Activated effector memory CD4-positive, alpha-beta T cell treated with anti-CD3 and anti-CD28 coated beads, Interleukin-2, amount 50 U/mL, for 16 hours (primary cell): ENCODE results near the gene SAMD13.

Experiments used
- DNase-seq: peaks from one replicate; pipeline ENCODE4 v3.0.0-alpha.2; 2020

The SAMD13 gene

GRCh38 chr1:84374991-84375696 is 73.6 kb downstream of the SAMD13 start:
- no peak for DNase-seq

DNA sequence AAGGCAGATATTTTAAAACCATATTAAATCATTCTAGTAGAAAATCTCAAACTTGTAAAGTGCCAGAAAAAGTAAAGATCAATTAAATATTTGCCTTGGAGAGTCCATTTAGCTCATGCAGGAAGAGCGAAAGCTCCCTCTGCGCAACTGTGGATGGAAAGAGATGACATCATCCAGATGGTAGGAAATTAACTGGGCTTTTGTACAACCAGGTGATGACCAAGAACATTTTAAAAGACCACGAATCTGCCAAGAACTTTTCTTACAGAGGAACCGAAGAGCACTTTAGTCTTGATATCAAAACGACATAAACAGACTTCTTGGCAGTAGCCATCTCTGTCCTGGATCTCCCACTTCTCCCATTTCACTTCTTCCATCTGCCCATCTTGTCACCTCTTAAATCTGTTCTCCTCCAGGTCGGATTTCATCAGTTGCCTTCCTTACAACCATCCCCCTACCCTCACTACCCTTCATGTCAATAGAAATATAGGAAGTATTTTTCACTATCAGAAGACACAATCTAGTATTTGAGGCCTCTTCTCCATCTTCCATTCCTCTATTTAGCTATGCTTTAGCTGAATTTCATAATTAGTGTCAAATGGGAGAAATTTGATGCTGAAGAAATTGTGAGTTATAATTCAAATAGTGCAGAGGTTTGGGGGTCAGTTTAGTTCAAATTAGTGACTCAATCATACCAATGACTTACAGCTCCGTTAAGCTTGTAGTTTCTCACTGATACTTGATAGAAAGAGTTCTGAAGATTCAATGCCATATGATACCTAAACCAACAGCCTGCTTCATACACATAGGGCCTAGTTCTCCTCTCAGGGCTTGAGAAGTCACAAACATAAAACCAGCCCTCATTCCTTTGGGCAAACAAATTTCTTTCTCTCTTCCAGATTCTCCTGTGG is 74.7 kb downstream of the SAMD13 start:
- DNase-seq, result no peak

DNA sequence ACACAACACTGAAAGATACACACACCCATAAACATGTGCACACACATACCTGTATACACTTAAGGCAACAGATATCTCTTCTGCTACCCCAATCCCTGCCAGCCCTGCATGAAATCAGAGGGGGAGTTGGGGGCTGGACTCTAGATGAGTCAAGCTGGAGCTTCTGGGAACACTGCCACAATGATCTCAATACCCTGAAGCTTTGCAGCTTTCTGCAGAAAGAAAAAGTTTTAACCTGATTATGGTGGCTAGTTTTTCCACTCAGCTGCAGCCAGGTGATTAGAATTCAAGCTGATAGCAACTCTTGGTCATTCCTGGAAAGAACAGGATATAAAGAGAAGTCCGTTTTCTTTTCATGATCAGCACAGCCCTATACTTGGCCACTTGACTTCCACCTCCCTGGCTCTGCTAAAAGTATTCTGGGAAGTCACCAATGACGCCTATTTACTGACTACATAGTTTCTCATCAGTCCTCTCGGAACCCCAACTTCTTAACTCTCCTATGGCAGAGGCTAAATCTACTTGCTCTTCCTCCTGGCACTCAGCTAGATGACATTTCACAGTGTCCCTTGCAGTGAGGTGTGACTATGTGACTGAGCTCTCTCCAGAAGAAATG is 76.1 kb downstream of the SAMD13 start:
- DNase-seq, result no peak

DNA sequence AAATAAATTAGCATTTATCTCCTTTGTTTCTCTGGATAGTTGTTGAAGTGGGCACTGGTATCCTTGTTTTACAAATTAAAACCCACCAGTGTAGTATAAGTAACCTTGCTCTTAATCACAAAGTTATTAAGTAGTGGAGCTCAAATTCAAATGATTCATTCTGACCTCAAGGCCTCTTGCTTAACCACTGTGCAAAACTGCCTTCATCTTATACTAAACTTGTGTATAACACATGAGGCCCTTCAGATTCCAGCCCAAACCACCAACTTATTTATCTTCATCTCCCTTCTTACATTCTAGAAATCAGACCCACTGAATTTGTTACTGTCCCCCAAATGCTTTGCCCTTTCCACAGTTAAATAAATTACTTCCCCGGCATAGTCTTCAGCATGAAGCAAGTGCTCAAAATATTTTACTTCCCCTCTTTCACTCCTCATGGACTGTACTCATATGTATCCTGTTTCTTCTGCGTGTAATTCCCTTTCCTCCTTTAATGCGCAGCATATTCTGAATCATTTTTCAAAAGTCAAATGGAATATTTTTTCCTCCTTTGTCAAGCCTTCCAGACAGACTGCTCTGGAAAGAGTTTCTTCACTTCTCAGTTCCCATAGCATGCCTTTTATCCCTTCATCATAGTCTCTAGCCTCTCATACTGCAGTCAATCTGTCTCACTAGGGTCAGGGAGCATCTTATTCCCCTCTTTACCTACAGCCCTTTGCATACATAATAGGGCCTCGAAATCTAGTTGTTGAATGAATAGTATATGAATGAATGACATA is 77.8 kb downstream of the SAMD13 start:
- no peak for DNase-seq

- DNase-seq, result no peak
Measured at GRCh38 chr1:84379917-84380180, 78.3 kb downstream of the SAMD13 start.

DNA sequence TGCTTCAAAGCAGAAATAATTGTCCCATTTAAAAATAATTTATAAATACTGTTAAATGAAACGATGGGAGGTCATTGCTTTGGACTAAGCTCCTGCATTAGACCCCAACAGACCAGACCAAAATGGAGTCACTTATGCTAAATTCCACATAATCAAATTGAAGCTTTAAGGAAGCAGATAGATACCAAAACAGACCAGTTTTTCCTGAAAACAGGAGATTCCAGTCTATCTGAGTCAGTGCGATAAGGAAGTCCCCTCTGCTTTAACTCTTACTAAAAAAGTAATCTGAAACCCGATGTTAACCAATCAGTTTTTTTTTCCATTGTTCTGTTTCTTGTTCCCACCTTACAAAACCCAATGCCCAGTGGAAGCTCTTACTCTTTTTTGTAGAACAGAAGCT is 80.6 kb downstream of the SAMD13 start:
- no peak for DNase-seq

- DNase-seq, result no peak
Measured at GRCh38 chr1:84385347-84385746, 83.8 kb downstream of the SAMD13 start.

GRCh38 chr1:84386716-84387479 is 85.4 kb downstream of the SAMD13 start:
- no peak for DNase-seq

- no peak for DNase-seq
Measured at GRCh38 chr1:84387480-84388163, 86.1 kb downstream of the SAMD13 start.

GRCh38 chr1:84390226-84390625 is 88.7 kb downstream of the SAMD13 start:
- no peak for DNase-seq

DNA sequence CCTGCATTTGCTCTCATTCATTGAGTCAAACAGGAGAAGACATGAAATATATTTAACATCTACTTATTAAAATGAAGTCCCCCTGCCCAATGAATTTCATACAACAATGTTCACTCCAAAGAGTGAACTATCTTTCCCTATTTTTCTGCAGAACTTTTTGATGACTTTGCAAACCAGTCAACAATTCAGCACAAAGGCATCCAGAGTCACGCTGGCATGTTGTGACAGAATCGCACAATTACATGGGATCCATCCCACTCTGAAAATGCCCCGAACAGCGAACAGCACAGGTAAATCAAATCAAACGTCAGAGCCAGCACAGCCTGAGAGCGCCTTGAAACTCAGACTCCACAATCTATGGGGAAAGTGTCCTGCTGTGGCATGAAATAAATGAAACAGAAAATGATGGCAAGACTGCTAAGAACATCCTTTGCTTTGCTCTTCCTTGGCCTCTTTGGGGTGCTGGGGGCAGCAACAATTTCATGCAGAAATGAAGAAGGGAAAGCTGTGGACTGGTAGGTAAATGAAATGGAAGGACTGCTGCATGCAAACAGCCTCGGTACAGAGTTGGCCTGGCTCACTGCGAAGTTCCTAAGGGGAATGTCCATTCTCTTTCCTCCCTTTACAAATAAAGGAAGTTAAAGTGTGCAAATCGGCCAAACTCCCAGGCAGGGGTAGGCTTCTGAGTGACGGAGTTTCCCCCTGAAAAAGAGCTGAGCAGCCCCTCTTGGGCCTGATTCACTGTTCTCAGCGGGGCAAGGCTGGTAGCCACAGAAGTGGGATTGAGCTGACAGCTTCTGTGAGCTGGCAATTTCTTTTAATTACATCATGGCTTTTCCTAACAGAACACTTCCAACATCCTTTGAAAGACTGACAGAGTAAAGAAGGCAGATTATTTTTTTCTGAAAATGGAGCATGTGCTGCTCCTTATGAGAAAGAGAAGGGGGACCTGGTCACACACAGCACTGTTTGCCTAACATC is 97.0 kb downstream of the SAMD13 start, which contains the start of gene DNASE2B:
Gene DNASE2B (plus strand): TSS at position 310 of the 981 bp plus-strand sequence. CDS start 81 bp downstream, at position 391.
- DNase-seq, result no peak
